Ishikawa (cell line): Measurements from ENCODE around the gene OPCML.

Source experiments
- CEBPB ChIP-seq: IDR thresholded peaks from 2 replicates; pipeline ENCODE4 v1.6.1; 2012
- EGR1 ChIP-seq: IDR thresholded peaks from 2 replicates; pipeline ENCODE4 v1.6.1; 2012
- EP300 ChIP-seq: IDR thresholded peaks from 2 replicates; pipeline ENCODE4 v1.6.1; 2012; ENCODE audit warnings: borderline replicate concordance
- FOXM1 ChIP-seq: IDR thresholded peaks from 2 replicates; pipeline ENCODE4 v1.6.1; 2012; ENCODE audit warnings: low read depth, borderline replicate concordance
- MAX ChIP-seq: IDR thresholded peaks from 2 replicates; pipeline ENCODE4 v1.6.1; 2012
- NFIC ChIP-seq: IDR thresholded peaks from 2 replicates; pipeline ENCODE4 v1.6.1; 2012
- RAD21 ChIP-seq: IDR thresholded peaks from 2 replicates; pipeline ENCODE4 v1.6.1; 2012; ENCODE audit warnings: low read depth
- REST ChIP-seq: IDR thresholded peaks from 2 replicates; pipeline ENCODE4 v1.6.1; 2012; ENCODE audit warnings: low read depth, mild to moderate bottlenecking
- TAF1 ChIP-seq: IDR thresholded peaks from 2 replicates; pipeline ENCODE4 v1.6.1; 2012; ENCODE audit warnings: low read depth, mild to moderate bottlenecking
- TCF12 ChIP-seq: IDR thresholded peaks from 2 replicates; pipeline ENCODE4 v1.6.1; 2012; ENCODE audit warnings: low read depth
- YY1 ChIP-seq: IDR thresholded peaks from 2 replicates; pipeline ENCODE4 v1.6.1; 2012; ENCODE audit warnings: low read depth
- ZBTB7A ChIP-seq: IDR thresholded peaks from 2 replicates; pipeline ENCODE4 v1.6.1; 2012; ENCODE audit warnings: low read depth

- TF ChIP-seq REST, result no peak
- TF ChIP-seq TAF1, result no peak
- TF ChIP-seq EP300, result no peak
- no peak for TF ChIP-seq CEBPB
- no peak for TF ChIP-seq YY1
- no peak for TF ChIP-seq TCF12
- TF ChIP-seq FOXM1, result no peak
- TF ChIP-seq ZBTB7A, result no peak
- TF ChIP-seq RAD21, result no peak
- no peak for TF ChIP-seq NFIC
- no peak for TF ChIP-seq EGR1
- TF ChIP-seq MAX, result no peak
These were observed 538.3 kb downstream of the OPCML start for GRCh38 chr11:132993991-132994502.
